Stomach (tissue), 9 donors: ENCODE data around the gene TMEM229B. TPM values are rescaled to one million over a fixed set of nuclear protein-coding genes. Genes with fewer than 3 reads are reported as not detected.
A peak's percentile ranks its signal among the peaks of the same experiment; 100 is the strongest.

ENCODE experiments used
- DNase-seq, 2 donors: peaks; one replicate each; pipeline versions ENCODE4 v3.0.0 to v3.0.0-alpha.2; 2013 to 2019
- H3K27ac ChIP-seq, 5 donors: fragments of 200-600 bp in 4 of 5; sonication (generic) in 4 of 5; one replicate each; pipeline ENCODE4 v1.5.1; 2013 to 2019; ENCODE audit warnings: mild to moderate bottlenecking in 1 of 5, moderate library complexity in 1 of 5
- H3K27me3 ChIP-seq, 3 donors: fragments of 200-600 bp; sonication (generic); one replicate each; pipeline ENCODE4 v1.5.1; 2017 to 2019; ENCODE audit warnings: mixed run types in 1 of 3
- H3K36me3 ChIP-seq, 4 donors: fragments of 200-600 bp; sonication (generic); 1 replicate in 3 of 4; 2 replicates in 1 of 4; pipeline ENCODE4 v1.5.1; 2016 to 2019
- H3K4me1 ChIP-seq, 4 donors: fragments of 200-600 bp; sonication (generic); one replicate each; pipeline ENCODE4 v1.5.1; 2016 to 2019
- H3K4me3 ChIP-seq, 4 donors: fragments of 200-600 bp; sonication (generic) in 3 of 4; one replicate each; pipeline ENCODE4 v1.5.1; 2016 to 2019; ENCODE audit warnings: mild to moderate bottlenecking in 1 of 4
- H3K9me3 ChIP-seq, 4 donors: fragments of 200-600 bp; sonication (generic); one replicate each; pipeline ENCODE4 v1.5.1; 2016 to 2019
- EP300 ChIP-seq: sonication (generic); formaldehyde crosslinking; IDR thresholded peaks from one replicate; pipeline ENCODE4 v1.6.1; 2017; ENCODE audit warnings: antibody characterized with exemption
- POLR2A ChIP-seq, 4 donors: fragments of 450-650 bp; IDR thresholded peaks; one replicate each; pipeline ENCODE4 v1.6.1; 2016; ENCODE audit warnings: antibody characterized with exemption in 4 of 4, control low read depth in 2 of 4, mild to moderate bottlenecking in 1 of 4, moderate library complexity in 1 of 4
- POLR2AphosphoS5 ChIP-seq, 3 donors: sonication (generic); formaldehyde crosslinking; IDR thresholded peaks; one replicate each; pipeline ENCODE4 v1.6.1; 2016; ENCODE audit warnings: antibody characterized with exemption in 3 of 3
- WGBS, 5 donors: extraction: QIAGEN DNeasy Blood & Tissue Kit in 3 of 5; methylation state at CpG; one replicate each; pipeline versions ENCODE4 v1.1.5 to v1.1.7; 2013 to 2018; 5-methylcytosine and 5-hydroxymethylcytosine counted together
- intact Hi-C: fragments of 100-400 bp; cut with DNase I; formaldehyde crosslinking; loops from one replicate; pipeline ENCODE4 v1.15.1; 2023; ENCODE audit warnings: low total_unique reads
- polyA plus RNA-seq, 3 donors: library from polyadenylated mRNA; stranded (reverse); fragments of 200-250 nt; gene quantifications; one replicate each; pipeline ENCODE4 v1.2.3, GENCODE V29; 2013
- total RNA-seq, 5 donors: library from RNA; depleted of rRNA; stranded (reverse); fragments of >200 nt; gene quantifications; one replicate each; pipeline versions ENCODE4 v1.1.0 to v1.2.3, GENCODE V29; 2014 to 2016
- TF ChIP-seq, protein P1 (sequence below), 7 experiments: fragments of 450-650 bp in 4 of 7; fragments of 200-600 bp in 3 of 7; sonication (generic) in 3 of 7; IDR thresholded peaks; one replicate each; pipeline ENCODE4 v1.5.1; 2016 to 2019; ENCODE audit warnings: antibody characterized with exemption in 7 of 7, control low read depth in 2 of 7, mild to moderate bottlenecking in 1 of 7
- donor health status: healthy with polysubstance abuse.
- donor health status: Bipolar disorder and iron deficiency.
- donor health status: healthy.

TMEM229B gene
- total and polyA plus RNA-seq, 8 donors = 0.14 to 15.6 (median 1.4) TPM; not detected in 1

GRCh38 chr14:67449096-67449495 is 39.4 kb downstream of the TMEM229B start:
- intact Hi-C loops = no loop called here
- H3K4me1 ChIP-seq = peaks cover 0 to 14% (median 9%) of the 10 kb centered on the region in 4 donors
- no peak overlapping the region for H3K4me3 ChIP-seq
- H3K36me3 ChIP-seq = no peaks in the 10 kb centered on the region
- TF ChIP-seq, protein P1, sequence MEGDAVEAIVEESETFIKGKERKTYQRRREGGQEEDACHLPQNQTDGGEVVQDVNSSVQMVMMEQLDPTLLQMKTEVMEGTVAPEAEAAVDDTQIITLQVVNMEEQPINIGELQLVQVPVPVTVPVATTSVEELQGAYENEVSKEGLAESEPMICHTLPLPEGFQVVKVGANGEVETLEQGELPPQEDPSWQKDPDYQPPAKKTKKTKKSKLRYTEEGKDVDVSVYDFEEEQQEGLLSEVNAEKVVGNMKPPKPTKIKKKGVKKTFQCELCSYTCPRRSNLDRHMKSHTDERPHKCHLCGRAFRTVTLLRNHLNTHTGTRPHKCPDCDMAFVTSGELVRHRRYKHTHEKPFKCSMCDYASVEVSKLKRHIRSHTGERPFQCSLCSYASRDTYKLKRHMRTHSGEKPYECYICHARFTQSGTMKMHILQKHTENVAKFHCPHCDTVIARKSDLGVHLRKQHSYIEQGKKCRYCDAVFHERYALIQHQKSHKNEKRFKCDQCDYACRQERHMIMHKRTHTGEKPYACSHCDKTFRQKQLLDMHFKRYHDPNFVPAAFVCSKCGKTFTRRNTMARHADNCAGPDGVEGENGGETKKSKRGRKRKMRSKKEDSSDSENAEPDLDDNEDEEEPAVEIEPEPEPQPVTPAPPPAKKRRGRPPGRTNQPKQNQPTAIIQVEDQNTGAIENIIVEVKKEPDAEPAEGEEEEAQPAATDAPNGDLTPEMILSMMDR (IDR thresholded peaks at IDR 0.05) = no peak
- TF ChIP-seq POLR2A (IDR thresholded peaks at IDR 0.05) = no peak
- TF ChIP-seq POLR2AphosphoS5 (IDR thresholded peaks at IDR 0.05) = no peak
- no peak for TF ChIP-seq EP300
- WGBS, 5 donors = 78 to 97% (median 95%) methylated on average over 2 of the region's 2 CpGs
- H3K9me3 ChIP-seq = no peaks in the 10 kb centered on the region
- no peak overlapping the region for H3K27ac ChIP-seq
- DNase-seq = no peak
- H3K27me3 ChIP-seq = no peaks in the 10 kb centered on the region

DNA sequence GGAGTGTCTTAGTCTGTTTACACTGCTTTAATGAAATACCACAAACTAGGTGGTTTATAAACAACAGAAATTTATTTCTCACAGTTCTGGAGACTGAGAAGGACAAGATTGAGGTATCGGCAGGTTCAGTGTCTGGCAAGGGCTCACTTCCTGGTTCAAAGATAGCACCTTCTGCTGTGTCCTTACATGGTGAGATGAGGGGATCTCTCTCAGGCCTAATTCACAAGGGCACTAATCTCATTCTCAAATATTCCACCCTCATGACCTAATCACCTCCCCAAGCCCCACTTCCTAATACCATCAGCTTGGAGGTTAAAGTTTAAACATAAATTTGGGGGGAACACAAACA is 41.5 kb downstream of the TMEM229B start:
- Histone ChIP-seq H3K36me3 (no peaks in the 10 kb centered on the region), H3K27me3 (no peaks in the 10 kb centered on the region), H3K4me3 (no peak overlapping the region), H3K4me1 (peaks cover 0 to 14% (median 9%) of the 10 kb centered on the region in 4 donors), H3K27ac (no peak overlapping the region), H3K9me3 (no peaks in the 10 kb centered on the region)
- 31 to 75% (median 59%) methylated on average over 1 of the region's 1 CpG for WGBS, 5 donors
- DNase-seq = no peak
- no peak for TF ChIP-seq EP300
- TF ChIP-seq, protein P1 (IDR thresholded peaks at IDR 0.05) = no peak
- TF ChIP-seq POLR2A (IDR thresholded peaks at IDR 0.05) = no peak
- no peak for TF ChIP-seq POLR2AphosphoS5 (IDR thresholded peaks at IDR 0.05)
- intact Hi-C loops = no loop called here

- Histone ChIP-seq H3K27ac (no peak overlapping the region), H3K36me3 (no peaks in the 10 kb centered on the region), H3K9me3 (no peaks in the 10 kb centered on the region), H3K4me3 (no peak overlapping the region), H3K4me1 (peaks cover 0 to 14% (median 9%) of the 10 kb centered on the region in 4 donors), H3K27me3 (no peaks in the 10 kb centered on the region)
- intact Hi-C loops = no loop called here
- DNase-seq = peak in 1 of 2 donors; percentile 58
- 51 to 60% (median 52%) methylated on average over 8 of the region's 8 CpGs for WGBS, 5 donors
- no peak for TF ChIP-seq EP300
- no peak for TF ChIP-seq POLR2AphosphoS5 (IDR thresholded peaks at IDR 0.05)
- no peak for TF ChIP-seq POLR2A (IDR thresholded peaks at IDR 0.05)
- TF ChIP-seq, protein P1 (IDR thresholded peaks at IDR 0.05) = no peak
These were observed 42.0 kb downstream of the TMEM229B start for GRCh38 chr14:67446371-67447032.

GRCh38 chr14:67444395-67444794 is 44.1 kb downstream of the TMEM229B start:
- 85 to 92% (median 89%) methylated on average over 3 of the region's 3 CpGs for WGBS, 5 donors
- no peaks in the 10 kb centered on the region for H3K36me3 ChIP-seq
- H3K4me3 ChIP-seq = no peak overlapping the region
- H3K27ac ChIP-seq = no peak overlapping the region
- peaks cover 0 to 24% (median 13%) of the 10 kb centered on the region in 4 donors for H3K4me1 ChIP-seq
- no peak for TF ChIP-seq EP300
- TF ChIP-seq, protein P1 (IDR thresholded peaks at IDR 0.05) = no peak
- TF ChIP-seq POLR2AphosphoS5 (IDR thresholded peaks at IDR 0.05) = no peak
- no peak for TF ChIP-seq POLR2A (IDR thresholded peaks at IDR 0.05)
- H3K9me3 ChIP-seq = no peaks in the 10 kb centered on the region
- no peaks in the 10 kb centered on the region for H3K27me3 ChIP-seq
- DNase-seq = no peak
- intact Hi-C loops = no loop called here
